Femur (tissue), 1 donor: ENCODE measurements around the gene SGMS2.
A peak's percentile ranks its signal among the peaks of the same experiment; 100 is the strongest.

Experiments
- DNase-seq: peaks from one replicate; pipeline ENCODE4 v3.0.0-alpha.2; 2017

SGMS2 gene

GRCh38 chr4:107824350-107825071, at the start of gene SGMS2:
TSS of gene SGMS2 (plus strand) at chr4:107824932. CDS start at chr4:107895554, 70,622 bp downstream.
- DNase-seq: peak; percentile 90

- no peak for DNase-seq
Observed at GRCh38 chr4:107777890-107778289, 46.8 kb upstream of the SGMS2 start.

- no peak for DNase-seq
Observed at GRCh38 chr4:107778784-107779530, 45.8 kb upstream of the SGMS2 start.

- DNase-seq: no peak
Observed at GRCh38 chr4:107780665-107781064, 44.1 kb upstream of the SGMS2 start.

GRCh38 chr4:107791902-107792301, 32.8 kb upstream of the SGMS2 start:
- DNase-seq: no peak

- no peak for DNase-seq
Observed at GRCh38 chr4:107792711-107793110, 32.0 kb upstream of the SGMS2 start.

GRCh38 chr4:107793996-107794395, 30.7 kb upstream of the SGMS2 start:
- DNase-seq: no peak

- no peak for DNase-seq
Observed at GRCh38 chr4:107799669-107800450, 24.9 kb upstream of the SGMS2 start.

GRCh38 chr4:107800706-107801105, 24.0 kb upstream of the SGMS2 start:
- no peak for DNase-seq

- DNase-seq: no peak
Observed at GRCh38 chr4:107801766-107802211, 22.9 kb upstream of the SGMS2 start.

GRCh38 chr4:107804956-107805355, 19.8 kb upstream of the SGMS2 start:
- DNase-seq: no peak

GRCh38 chr4:107806196-107806595, 18.5 kb upstream of the SGMS2 start:
- no peak for DNase-seq

GRCh38 chr4:107808572-107808971, 16.2 kb upstream of the SGMS2 start:
- DNase-seq: no peak

GRCh38 chr4:107809210-107809609, 15.5 kb upstream of the SGMS2 start:
- DNase-seq: no peak

- no peak for DNase-seq
Observed at GRCh38 chr4:107814758-107815157, 10.0 kb upstream of the SGMS2 start.

GRCh38 chr4:107815158-107815557, 9.6 kb upstream of the SGMS2 start:
- DNase-seq: no peak

- DNase-seq: no peak
Observed at GRCh38 chr4:107818301-107818910, 6.3 kb upstream of the SGMS2 start.

- DNase-seq: no peak
Observed at GRCh38 chr4:107823870-107824349, 822 bp upstream of the SGMS2 start.

- peak; percentile 72 for DNase-seq
Observed at GRCh38 chr4:107825072-107825824, 516 bp downstream of the SGMS2 start.

GRCh38 chr4:107826421-107826980, 1.8 kb downstream of the SGMS2 start:
- DNase-seq: no peak

GRCh38 chr4:107828315-107829090, 3.8 kb downstream of the SGMS2 start:
- DNase-seq: no peak
